Measurements from ENCODE around the gene DMBX1. TPM values are rescaled to one million over a fixed set of nuclear protein-coding genes. Genes with fewer than 3 reads are reported as not detected.

The DMBX1 gene
- total and polyA plus RNA-seq, 2 of the 13 experiments (the other 11 are each of a cell fraction or from before 2014, with no cell fraction given), result not detected

DNA sequence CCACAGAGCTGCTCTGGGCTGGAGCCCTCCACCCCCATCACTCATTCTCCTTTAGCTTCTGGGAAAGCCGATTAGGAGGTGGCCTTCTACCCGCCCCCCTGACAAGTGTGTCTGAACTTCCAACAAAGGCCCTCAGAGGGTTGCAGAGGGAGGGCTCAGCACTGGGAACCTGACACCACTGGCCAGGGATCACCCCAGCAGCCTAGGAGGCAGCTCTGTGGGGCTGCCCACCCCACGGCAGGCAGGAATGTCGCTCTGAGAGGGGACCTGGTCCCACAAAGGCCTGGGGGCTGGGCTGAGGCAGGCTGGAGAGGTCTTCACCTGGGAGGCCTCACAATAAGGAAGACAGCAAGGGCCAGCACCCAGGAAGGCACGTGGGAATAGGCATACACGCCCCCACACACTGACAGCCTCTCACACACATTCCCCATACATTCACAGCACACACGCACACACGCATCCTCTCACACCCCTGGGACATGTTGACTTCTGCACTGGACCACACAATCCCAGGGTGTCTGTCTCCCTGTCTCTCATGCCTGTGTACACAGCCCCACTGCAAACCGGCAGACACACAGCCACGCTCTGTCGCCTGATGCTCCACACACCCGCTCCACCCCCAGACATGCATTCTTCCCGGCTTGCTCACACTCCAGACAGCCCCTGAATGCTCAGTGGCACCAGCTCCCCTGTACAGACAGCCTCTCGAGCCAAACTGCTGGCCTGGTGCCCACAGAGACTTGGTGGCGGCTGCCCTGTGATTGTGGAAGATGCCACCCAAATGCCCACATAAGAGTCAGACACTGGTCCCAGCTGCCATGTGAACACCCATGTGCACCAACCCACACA, 30.7 kb downstream of the DMBX1 start:
- FAIRE-seq (no peak), DNase-seq (ENCODE audit: low spot score) (peak; percentile 30), ATAC-seq (peak; percentile 56)
- ChIA-PET CTCF (ENCODE audit: low intra/inter-chr PET ratio, low total read pairs) (no interaction called here), POLR2A (no interaction called here)
- 6% methylated on average over 9 of the region's 15 CpGs for WGBS (ENCODE audit: low lambda C conversion rate)
- intact Hi-C loops (cut with micrococcal nuclease; ENCODE audit: unreplicated experiment), result no loop called here
- Histone ChIP-seq H3K27ac (ENCODE audit: extremely low read length, insufficient read depth, low read length) (no peak overlapping the region), H3K27me3 (ENCODE audit: control insufficient read depth in 1 of 2, insufficient read depth in 2 of 2, low read length in 2 of 2) (peaks cover 2 to 43% of the 10 kb centered on the region in 2 experiments; a peak in 3 of 5 replicates), H3K4me3 (replicated peaks in 1 of 3; ENCODE audit: insufficient read depth in 1 of 3, low read depth in 2 of 3, low read length in 3 of 3) (no peak overlapping the region), H3K4me2 (ENCODE audit: low read depth, low read length) (no peak overlapping the region), H3K4me1 (ENCODE audit: insufficient read depth, low read length) (peaks cover 13% of the 10 kb centered on the region; the same call in 1 of the 2 replicates), H3K9ac (ENCODE audit: insufficient read depth, low read depth, low read length) (no peak overlapping the region), H3K9me3 (ENCODE audit: low read length) (no peaks in the 10 kb centered on the region), H3K36me3 (replicated peaks in 1 of 2; ENCODE audit: control insufficient read depth in 1 of 2, insufficient read depth in 2 of 2, low read length in 2 of 2) (no peaks in the 10 kb centered on the region), H3K79me2 (ENCODE audit: insufficient read depth, low read length) (no peaks in the 10 kb centered on the region), H4K20me1 (ENCODE audit: insufficient read depth, low read length) (0 out of 2 replicates have a peak, but pooled peaks cover 4% of the 10 kb centered on the region), H2AFZ (ENCODE audit: low read length) (no peak overlapping the region)
- in situ Hi-C loops (cut with HindIII; ENCODE audit: extremely low pct_ligation_motif_present, low pct_unique_long_range_greater_than_20kb), result no loop called here
- no TSS peak for BruUV-seq (replicated peaks)
- TF ChIP-seq SIX4 (CRISPR knock-in tag; IDR thresholded peaks at IDR 0.05) (0 out of 2 replicates have a peak, but pooled peaks have one; percentile 32), TBL1XR1 (IDR thresholded peaks at IDR 0.05; ENCODE audit: borderline replicate concordance, low read length, partially characterized antibody) (no peak), HOMEZ (CRISPR knock-in tag; IDR thresholded peaks at IDR 0.05; ENCODE audit: low read depth) (no peak), CHD4 (IDR thresholded peaks at IDR 0.05; ENCODE audit: borderline replicate concordance, low read length) (no peak), HOXA3 (CRISPR knock-in tag; IDR thresholded peaks at IDR 0.05) (no peak), ZNF18 (CRISPR knock-in tag; IDR thresholded peaks at IDR 0.05; ENCODE audit: insufficient replicate concordance) (no peak), KDM3A (CRISPR knock-in tag; IDR thresholded peaks at IDR 0.05; ENCODE audit: low read depth) (no peak), FOSL2 (CRISPR knock-in tag; IDR thresholded peaks at IDR 0.05) (0 out of 2 replicates have a peak, but pooled peaks have one; percentile 15), ZNF138 (CRISPR knock-in tag; IDR thresholded peaks at IDR 0.05; ENCODE audit: low read depth) (no peak), ZNF687 (CRISPR knock-in tag; IDR thresholded peaks at IDR 0.05) (no peak), NKX3-1 (CRISPR knock-in tag; IDR thresholded peaks at IDR 0.05) (no peak), ETV5 (CRISPR knock-in tag; IDR thresholded peaks at IDR 0.05; ENCODE audit: borderline replicate concordance) (no peak), ZMYM4 (CRISPR knock-in tag; IDR thresholded peaks at IDR 0.05) (no peak), FOXP1 (IDR thresholded peaks at IDR 0.05) (no peak), FOXP1 (CRISPR knock-in tag; IDR thresholded peaks at IDR 0.05) (no peak), TSC22D2 (CRISPR knock-in tag; IDR thresholded peaks at IDR 0.05; ENCODE audit: borderline replicate concordance) (no peak), ATF7 (IDR thresholded peaks at IDR 0.05) (no peak), ATF7 (CRISPR knock-in tag; IDR thresholded peaks at IDR 0.05) (no peak)
